Brain microvascular endothelial cell (primary cell): Measurements from ENCODE around the gene CENPU.
A peak's percentile ranks its signal among the peaks of the same experiment; 100 is the strongest.

Experiments used
- DNase-seq: peaks from one replicate; pipeline ENCODE4 v3.0.0-alpha.2; 2020
- H3K27ac ChIP-seq: fragments of 250-450 bp; sonication (Bioruptor Pico); 2 replicates; pipeline ENCODE4 v1.5.1; 2020; ENCODE audit warnings: mild to moderate bottlenecking, moderate library complexity
- H3K27me3 ChIP-seq: fragments of 250-450 bp; sonication (Bioruptor Pico); replicated peaks from 2 replicates; pipeline ENCODE4 v1.5.1; 2020; ENCODE audit warnings: mild to moderate bottlenecking
- H3K36me3 ChIP-seq: fragments of 250-450 bp; sonication (Bioruptor Pico); replicated peaks from 2 replicates; pipeline ENCODE4 v1.5.1; 2020; ENCODE audit warnings: mild to moderate bottlenecking
- H3K4me3 ChIP-seq: 2 replicates; pipeline ENCODE4 v1.5.1; 2011; ENCODE audit warnings: low read depth, mild to moderate bottlenecking, control low read depth, low read length, moderate library complexity
- CTCF ChIP-seq: IDR thresholded peaks from 2 replicates; pipeline ENCODE4 v1.5.1; 2011; ENCODE audit warnings: low read depth, mild to moderate bottlenecking, moderate library complexity, low read length, control low read depth, inconsistent platforms; ENCODE audit errors: missing control alignments
- in situ Hi-C: cut with HindIII; loops from 2 replicates; pipeline ENCODE4 v1.10.0; 2017; ENCODE audit warnings: low sequenced_read_pairs, low pct_ligation_motif_present

The CENPU gene

DNA sequence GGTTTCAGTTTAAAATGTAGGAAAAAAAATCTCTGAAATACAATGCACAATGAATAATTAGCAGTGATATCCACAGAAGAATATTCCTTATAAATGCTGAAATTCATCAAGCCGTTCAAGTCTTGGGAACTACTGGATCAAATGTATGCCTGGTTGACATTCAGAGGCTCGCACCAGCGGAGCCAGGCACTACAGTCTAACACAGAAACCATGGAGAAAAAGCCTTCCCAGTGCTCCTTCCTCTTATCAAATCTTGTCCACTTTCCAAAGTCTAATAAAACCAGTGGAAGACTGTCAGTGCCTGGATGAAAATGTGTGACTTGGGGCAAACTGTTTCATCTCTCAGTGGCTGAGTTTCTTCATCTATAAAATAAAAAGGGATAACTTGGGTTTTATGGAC lies 35.9 kb downstream of the CENPU start:
- in situ Hi-C loops, result no loop called here
- no peak for DNase-seq
- no peaks in the 10 kb centered on the region for H3K27me3 ChIP-seq
- no peak overlapping the region for H3K27ac ChIP-seq
- TF ChIP-seq CTCF, result no peak
- H3K4me3 ChIP-seq, result no peak overlapping the region
- H3K36me3 ChIP-seq, result peaks cover 5% of the 10 kb centered on the region

DNA sequence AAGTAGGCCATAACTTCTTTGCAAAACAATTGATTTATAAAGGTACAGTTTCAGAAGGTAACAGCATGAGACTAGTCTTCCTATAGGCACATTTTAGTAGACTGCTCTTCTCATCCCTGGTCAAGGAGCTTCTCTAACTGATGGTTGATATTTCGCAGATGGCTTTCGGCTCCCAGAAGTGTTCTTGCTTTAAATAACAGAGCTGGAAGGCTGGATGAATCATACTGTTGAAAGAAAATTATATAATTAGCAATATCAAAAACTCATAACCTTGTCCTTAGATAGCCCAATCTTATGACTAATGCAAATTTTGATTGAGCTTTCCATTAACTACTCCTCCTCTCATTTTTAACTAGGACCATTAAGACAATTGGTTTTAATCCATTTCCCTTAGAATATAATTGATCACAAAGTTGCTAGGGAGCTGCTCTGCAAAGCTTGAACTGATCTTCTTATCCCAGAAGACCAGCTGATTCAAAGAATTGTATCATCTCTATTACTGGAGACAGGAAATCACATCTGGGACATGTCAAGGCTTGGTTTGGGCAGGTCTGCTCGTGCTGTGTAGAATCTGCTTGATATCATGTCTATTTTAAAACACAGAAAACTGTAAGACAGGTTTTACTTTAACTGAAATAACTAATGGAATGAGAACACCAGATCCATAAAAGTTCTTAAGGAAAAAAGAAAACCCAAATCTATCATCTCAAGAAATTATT lies 38.6 kb downstream of the CENPU start:
- peaks cover 5% of the 10 kb centered on the region for H3K36me3 ChIP-seq
- TF ChIP-seq CTCF, result no peak
- DNase-seq, result no peak
- in situ Hi-C loops, result no loop called here
- no peaks in the 10 kb centered on the region for H3K27me3 ChIP-seq
- no peak overlapping the region for H3K27ac ChIP-seq
- no peak overlapping the region for H3K4me3 ChIP-seq

- H3K36me3 ChIP-seq, result peaks cover 5% of the 10 kb centered on the region
- H3K4me3 ChIP-seq, result no peak overlapping the region
- no peak for TF ChIP-seq CTCF
- no peaks in the 10 kb centered on the region for H3K27me3 ChIP-seq
- H3K27ac ChIP-seq, result no peak overlapping the region
- no peak for DNase-seq
- in situ Hi-C loops, result no loop called here
These were observed 39.4 kb downstream of the CENPU start for GRCh38 chr4:184694412-184694956.

DNA sequence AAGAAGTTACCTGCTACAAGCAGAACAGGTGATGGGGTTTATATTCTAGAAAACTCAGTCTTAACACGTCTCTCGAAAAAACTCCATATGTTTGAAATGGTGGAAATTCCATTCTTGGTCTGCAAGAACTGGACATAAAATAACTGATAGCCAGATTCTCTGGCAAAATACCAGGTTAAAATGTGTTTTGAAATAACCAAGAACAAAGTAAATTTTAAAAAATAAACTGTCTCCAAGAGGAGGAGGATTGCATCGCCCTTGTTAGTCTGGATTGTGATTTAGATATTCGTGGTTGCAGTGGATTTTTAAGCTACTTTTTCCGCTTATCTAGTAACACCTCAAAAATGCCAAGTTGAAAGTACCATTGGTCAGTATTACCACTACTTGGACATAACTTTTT lies 40.8 kb downstream of the CENPU start:
- peaks cover 5% of the 10 kb centered on the region for H3K36me3 ChIP-seq
- H3K4me3 ChIP-seq, result no peak overlapping the region
- DNase-seq, result no peak
- in situ Hi-C loops, result no loop called here
- H3K27ac ChIP-seq, result no peak overlapping the region
- no peak for TF ChIP-seq CTCF
- no peaks in the 10 kb centered on the region for H3K27me3 ChIP-seq

GRCh38 chr4:184689681-184690080 lies 44.2 kb downstream of the CENPU start:
- Histone ChIP-seq H3K27me3 (no peaks in the 10 kb centered on the region), H3K27ac (no peak overlapping the region), H3K4me3 (no peak overlapping the region), H3K36me3 (peaks cover 3% of the 10 kb centered on the region)
- no peak for TF ChIP-seq CTCF
- no peak for DNase-seq
- in situ Hi-C loops, result no loop called here

GRCh38 chr4:184688447-184688846 lies 45.4 kb downstream of the CENPU start:
- no peaks in the 10 kb centered on the region for H3K36me3 ChIP-seq
- peak overlapping the region; percentile 65 for H3K27ac ChIP-seq
- peak; percentile 92 for DNase-seq
- in situ Hi-C loops, result no loop called here
- no peak for TF ChIP-seq CTCF
- no peaks in the 10 kb centered on the region for H3K27me3 ChIP-seq
- no peak overlapping the region for H3K4me3 ChIP-seq
